K562 (cell line): Measurements from ENCODE around the gene HFE. TPM values are rescaled to one million over a fixed set of nuclear protein-coding genes. Genes with fewer than 3 reads are reported as not detected.

Experiments
- BCLAF1 ChIP-seq, 2 experiments: fragments of 450-650 bp in 1 of 2; IDR thresholded peaks; 2 replicates each; pipeline ENCODE4 v1.6.1; 2011 to 2017; ENCODE audit warnings: low read depth in 2 of 2, antibody characterized with exemption in 1 of 2, borderline replicate concordance in 1 of 2, low read length in 1 of 2, mild to moderate bottlenecking in 1 of 2, mixed read lengths in 1 of 2; ENCODE audit not compliant: control insufficient read depth in 1 of 2
- ELK3 ChIP-seq: fragments of 450-650 bp; formaldehyde crosslinking; IDR thresholded peaks from 2 replicates; pipeline ENCODE4 v1.4.0; 2020; ENCODE audit warnings: mild to moderate bottlenecking
- EZH2 ChIP-seq: IDR thresholded peaks from 2 replicates; pipeline ENCODE4 v1.6.1; 2012; ENCODE audit warnings: low read depth, mild to moderate bottlenecking, inconsistent platforms, low read length, borderline replicate concordance
- HDAC6 ChIP-seq: IDR thresholded peaks from 2 replicates; pipeline ENCODE4 v1.6.1; 2012; ENCODE audit warnings: low read depth, mild to moderate bottlenecking, control low read depth, inconsistent platforms, low read length, moderate library complexity
- HLTF ChIP-seq: fragments of 450-650 bp; IDR thresholded peaks from 2 replicates; pipeline ENCODE4 v1.6.1; 2016
- MNT ChIP-seq, 2 experiments: fragments of 450-650 bp; conservative IDR thresholded peaks; 2 replicates each; pipeline ENCODE4 v1.6.1; 2017; ENCODE audit warnings: mild to moderate bottlenecking in 2 of 2, moderate library complexity in 2 of 2
- PURB ChIP-seq: sonication (generic); formaldehyde crosslinking; IDR thresholded peaks from 2 replicates; pipeline ENCODE4 v1.9.0; 2021; ENCODE audit warnings: low read depth, mild to moderate bottlenecking, missing genetic modification reagents
- TEAD4 ChIP-seq, 2 experiments: sonication (generic) in 1 of 2; formaldehyde crosslinking in 1 of 2; IDR thresholded peaks; 2 replicates each; pipeline versions ENCODE4 v1.6.1 to v1.8.0; 2012 to 2022; ENCODE audit warnings: borderline replicate concordance in 1 of 2, inconsistent platforms in 1 of 2, low read length in 1 of 2, mild to moderate bottlenecking in 1 of 2, missing genetic modification reagents in 1 of 2
- ZFP36 ChIP-seq: fragments of 150-350 bp; IDR thresholded peaks from 2 replicates; pipeline ENCODE4 v1.6.1; 2018; ENCODE audit warnings: low read length, low read depth; ENCODE audit not compliant: partially characterized antibody
- ZNF282 ChIP-seq: sonication (generic); formaldehyde crosslinking; IDR thresholded peaks from 2 replicates; pipeline ENCODE4 v1.8.1; 2023; ENCODE audit warnings: missing genetic modification reagents
- ZNF512 ChIP-seq: IDR thresholded peaks from 2 replicates; pipeline ENCODE4 v1.6.1; 2016; ENCODE audit warnings: missing genetic modification characterization, missing compliant biosample characterization
- ZNF609 ChIP-seq: sonication (generic); formaldehyde crosslinking; IDR thresholded peaks from 2 replicates; pipeline ENCODE4 v1.8.1; 2023; ENCODE audit warnings: missing genetic modification reagents, mild to moderate bottlenecking, borderline replicate concordance
- ZNF780A ChIP-seq: fragments of 250-450 bp; sonication (Bioruptor Pico); IDR thresholded peaks from 2 replicates; pipeline ENCODE4 v1.5.0; 2021; ENCODE audit warnings: mild to moderate bottlenecking
- polyA plus RNA-seq, 8 experiments: library from polyadenylated mRNA; depleted of rRNA in 4 of 8; stranded (reverse) in 5 of 8; unstranded in 3 of 8; fragments of >200 nt; fragmentation: Nextera tagmentation in 2 of 8; fragmentation: Illumina TruSeq in 1 of 8; extraction: Ambion mirVana in 2 of 8; extraction: Trizol in 1 of 8; gene quantifications; 2 replicates each; pipeline versions ENCODE4 v1.2.1 to v1.2.3, GENCODE V29; 2011 to 2014; ENCODE audit warnings: inconsistent platforms in 1 of 8, missing spikeins in 1 of 8
- total RNA-seq, 7 experiments: library from RNA; depleted of rRNA in 6 of 7; stranded (reverse); fragments of >200 nt in 6 of 7; fragmentation: Illumina TruSeq in 2 of 7; extraction: Trizol in 2 of 7; gene quantifications; 2 replicates each; pipeline versions ENCODE4 v1.2.1 to v1.2.3, GENCODE V29; 2011 to 2021; ENCODE audit warnings: low replicate concordance in 1 of 7

The HFE gene
- total and polyA plus RNA-seq, 9 of the 15 experiments (the other 6 are each of a cell fraction or from before 2014, with no cell fraction given): 0.14 to 1.2 (median 0.76) TPM

- TF ChIP-seq ZNF609: no peak
- TF ChIP-seq HDAC6: no peak
- no peak for TF ChIP-seq ZNF512 (tag)
- TF ChIP-seq TEAD4 (IDR thresholded peaks at IDR 0.05; ENCODE audit: low read length): peak; percentile 15; the same call in 1 of the 2 replicates
- no peak for TF ChIP-seq TEAD4 (CRISPR knock-in tag; IDR thresholded peaks at IDR 0.05; ENCODE audit: borderline replicate concordance)
- no peak for TF ChIP-seq ZFP36
- no peak for TF ChIP-seq ZNF780A (CRISPR knock-in tag)
- no peak for TF ChIP-seq PURB (CRISPR knock-in tag)
- TF ChIP-seq HLTF: no peak
- TF ChIP-seq MNT (conservative IDR thresholded peaks at IDR 0.05): no peak
- no peak for TF ChIP-seq EZH2
- 0 out of 4 replicates have a peak, but pooled peaks of 1 of the 2 experiments have one; percentile 83 for TF ChIP-seq BCLAF1 (IDR thresholded peaks at IDR 0.05; ENCODE audit: borderline replicate concordance in 1 of 2, control insufficient read depth in 1 of 2, low read depth in 2 of 2, low read length in 1 of 2)
- no peak for TF ChIP-seq ZNF282 (CRISPR knock-in tag)
- TF ChIP-seq ELK3 (CRISPR knock-in tag): no peak
Observed at GRCh38 chr6:26123675-26123946, 36.4 kb downstream of the HFE start (continued).
